Tibial artery (tissue), 4 donors: ENCODE results near the gene TIGAR.

Experiments
- DNase-seq, 2 donors: peaks; one replicate each; pipeline ENCODE4 v3.0.0-alpha.2; 2019
- H3K27ac ChIP-seq, 2 donors: fragments of 200-600 bp; sonication (generic) in 1 of 2; 1 replicate in 1 of 2; 2 replicates in 1 of 2; pipeline ENCODE4 v1.5.1; 2018 to 2019; ENCODE audit warnings: mild to moderate bottlenecking in 1 of 2
- H3K27me3 ChIP-seq, 2 donors: fragments of 200-600 bp; sonication (generic) in 1 of 2; one replicate each; pipeline versions ENCODE4 v1.5.1 to v1.6.0; 2016 to 2019
- H3K36me3 ChIP-seq, 3 donors: fragments of 200-600 bp; sonication (generic) in 2 of 3; one replicate each; pipeline ENCODE4 v1.5.1; 2016 to 2019; ENCODE audit warnings: mild to moderate bottlenecking in 2 of 3
- H3K4me1 ChIP-seq, 4 donors: fragments of 200-600 bp; sonication (generic) in 2 of 4; 1 replicate in 3 of 4; 2 replicates in 1 of 4; pipeline ENCODE4 v1.5.1; 2016 to 2019
- H3K4me3 ChIP-seq, 2 donors: fragments of 200-600 bp; sonication (generic) in 1 of 2; 1 replicate in 1 of 2; 2 replicates in 1 of 2; pipeline ENCODE4 v1.5.1; 2018 to 2019; ENCODE audit warnings: mild to moderate bottlenecking in 2 of 2
- H3K9me3 ChIP-seq, 3 donors: fragments of 200-600 bp; sonication (generic) in 1 of 3; one replicate each; pipeline ENCODE4 v1.5.1; 2016 to 2019
- CTCF ChIP-seq, 2 experiments: fragments of 200-600 bp in 1 of 2; fragments of 450-650 bp in 1 of 2; IDR thresholded peaks; one replicate each; pipeline ENCODE4 v1.5.1; 2017 to 2019; ENCODE audit warnings: antibody characterized with exemption in 2 of 2, mild to moderate bottlenecking in 1 of 2, moderate library complexity in 1 of 2
- intact Hi-C: fragments of 100-400 bp; cut with DNase I; formaldehyde crosslinking; loops from one replicate; pipeline ENCODE4 v1.15.0; 2023; ENCODE audit warnings: low total_unique reads

The TIGAR gene

GRCh38 chr12:4323396-4323795 lies 2.4 kb downstream of the TIGAR start:
- H3K27ac ChIP-seq: no peak overlapping the region
- intact Hi-C loops: loop anchor here (5.0 kb wide), 1 partner anchor 46 kb away; no protein-coding TSS in a partner anchor
- no peaks in the 10 kb centered on the region for H3K27me3 ChIP-seq
- H3K36me3 ChIP-seq: peaks cover 0 to 3% (median 0%) of the 10 kb centered on the region in 3 donors
- no peak for DNase-seq
- peaks cover 0 to 25% (median 11%) of the 10 kb centered on the region in 4 donors for H3K4me1 ChIP-seq
- no peaks in the 10 kb centered on the region for H3K9me3 ChIP-seq
- no peak overlapping the region for H3K4me3 ChIP-seq
- TF ChIP-seq CTCF (IDR thresholded peaks at IDR 0.05): no peak

GRCh38 chr12:4324366-4324765 lies 3.4 kb downstream of the TIGAR start:
- H3K4me3 ChIP-seq: no peak overlapping the region
- H3K36me3 ChIP-seq: peaks cover 0 to 3% (median 0%) of the 10 kb centered on the region in 3 donors
- DNase-seq: no peak
- peaks cover 0 to 25% (median 11%) of the 10 kb centered on the region in 4 donors for H3K4me1 ChIP-seq
- TF ChIP-seq CTCF (IDR thresholded peaks at IDR 0.05): no peak
- no peak overlapping the region for H3K27ac ChIP-seq
- no peaks in the 10 kb centered on the region for H3K9me3 ChIP-seq
- intact Hi-C loops: loop anchor here (5.0 kb wide), 1 partner anchor 47 kb away; no protein-coding TSS in a partner anchor
- no peaks in the 10 kb centered on the region for H3K27me3 ChIP-seq

- H3K4me3 ChIP-seq: no peak overlapping the region
- H3K36me3 ChIP-seq: peaks cover 0 to 9% (median 0%) of the 10 kb centered on the region in 3 donors
- no peak for TF ChIP-seq CTCF (IDR thresholded peaks at IDR 0.05)
- no peak for DNase-seq
- no peaks in the 10 kb centered on the region for H3K9me3 ChIP-seq
- intact Hi-C loops: no loop called here
- peaks cover 0 to 20% (median 9%) of the 10 kb centered on the region in 4 donors for H3K4me1 ChIP-seq
- no peaks in the 10 kb centered on the region for H3K27me3 ChIP-seq
- H3K27ac ChIP-seq: no peak overlapping the region
Measured at GRCh38 chr12:4325966-4326365, 5.0 kb downstream of the TIGAR start.

DNA sequence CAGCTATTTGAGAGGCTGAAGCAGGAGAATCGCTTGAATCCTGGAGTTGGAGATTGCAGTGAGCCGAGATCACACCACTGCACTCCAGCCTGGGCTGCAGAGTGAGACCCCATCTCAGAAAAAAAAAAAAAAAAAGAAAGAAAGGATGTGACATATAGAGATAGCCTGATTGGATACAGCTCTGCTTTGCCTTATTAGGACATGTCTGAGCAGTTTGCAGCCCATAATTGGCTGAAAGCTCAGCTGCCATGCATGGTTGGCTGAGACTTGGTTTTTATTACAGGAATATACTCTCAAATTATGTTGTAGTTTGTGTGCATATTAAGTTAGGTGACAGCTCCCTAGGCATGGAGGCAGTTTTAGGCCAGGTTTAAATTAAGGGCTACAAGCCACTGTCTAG lies 6.3 kb downstream of the TIGAR start:
- no peaks in the 10 kb centered on the region for H3K9me3 ChIP-seq
- peaks cover 0 to 11% (median 1%) of the 10 kb centered on the region in 4 donors for H3K4me1 ChIP-seq
- DNase-seq: no peak
- no peaks in the 10 kb centered on the region for H3K27me3 ChIP-seq
- no peak for TF ChIP-seq CTCF (IDR thresholded peaks at IDR 0.05)
- peaks cover 0 to 9% (median 0%) of the 10 kb centered on the region in 3 donors for H3K36me3 ChIP-seq
- no peak overlapping the region for H3K27ac ChIP-seq
- intact Hi-C loops: no loop called here
- no peak overlapping the region for H3K4me3 ChIP-seq

GRCh38 chr12:4330203-4330602 lies 9.2 kb downstream of the TIGAR start:
- Histone ChIP-seq H3K27ac (no peak overlapping the region), H3K9me3 (no peaks in the 10 kb centered on the region), H3K4me3 (no peak overlapping the region), H3K36me3 (peaks cover 4 to 12% (median 12%) of the 10 kb centered on the region in 3 donors), H3K27me3 (no peaks in the 10 kb centered on the region), H3K4me1 (no peaks in the 10 kb centered on the region)
- intact Hi-C loops: no loop called here
- TF ChIP-seq CTCF (IDR thresholded peaks at IDR 0.05): no peak
- no peak for DNase-seq

DNA sequence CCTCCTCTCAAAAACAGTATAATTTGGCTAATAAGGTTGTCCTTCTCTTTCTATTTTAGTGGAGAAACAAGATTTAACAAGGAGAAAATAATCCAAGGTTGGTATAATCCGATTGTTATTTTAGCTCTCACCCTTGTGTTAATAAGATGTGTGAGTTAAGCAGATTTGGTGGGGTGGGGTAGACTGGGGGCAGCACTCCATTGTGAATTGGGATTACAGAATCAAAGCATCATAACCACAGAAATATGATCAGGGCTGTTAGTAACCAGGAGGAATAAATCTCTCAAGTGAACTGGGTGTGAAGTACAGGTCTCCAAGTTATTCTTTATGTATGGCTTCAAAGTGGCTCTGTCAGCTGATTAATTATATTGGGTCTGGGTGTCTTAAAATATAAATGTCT lies 10.2 kb downstream of the TIGAR start:
- no peak for TF ChIP-seq CTCF (IDR thresholded peaks at IDR 0.05)
- intact Hi-C loops: no loop called here
- no peak overlapping the region for H3K4me3 ChIP-seq
- no peak overlapping the region for H3K27ac ChIP-seq
- H3K36me3 ChIP-seq: peaks cover 4 to 21% (median 12%) of the 10 kb centered on the region in 3 donors
- H3K27me3 ChIP-seq: no peaks in the 10 kb centered on the region
- no peaks in the 10 kb centered on the region for H3K4me1 ChIP-seq
- DNase-seq: no peak
- no peaks in the 10 kb centered on the region for H3K9me3 ChIP-seq
